HCT116 (cell line): Measurements from ENCODE around the gene MISFA. TPM values are rescaled to one million over a fixed set of nuclear protein-coding genes. Genes with fewer than 3 reads are reported as not detected.

Experiments used
- ATAC-seq: fragments of 200-7000 bp; cut with Tn5 transposase; 2 replicates; pipeline ENCODE4 v1.9.1; 2020; ENCODE audit warnings: mild to moderate bottlenecking, moderate library complexity
- BruUV-seq: library from RNA; stranded (reverse); fragments of 400-500 nt; replicated peaks from 2 replicates; lab custom pipeline; 2021; lab: Mats Ljungman, UMichigan
- CTCF ChIA-PET: fragments of 300-600 bp; sonication (Branson Sonifier 250); formaldehyde crosslinking; loops from one replicate; lab custom pipeline; 2021; ENCODE audit warnings: antibody characterized with exemption; lab: Charles Lee
- POLR2A ChIA-PET: fragments of 300-600, 350-600 bp; sonication (Branson Sonifier 250); formaldehyde crosslinking; loops from one replicate; lab custom pipeline; 2021; ENCODE audit warnings: antibody characterized with exemption; lab: Charles Lee
- RAD21 ChIA-PET, 2 experiments: fragments of 300-600 bp; sonication (Branson Sonifier 250); formaldehyde crosslinking; loops; one replicate each; lab custom pipeline; 2023; ENCODE audit warnings: low total read pairs in 2 of 2; ENCODE audit not compliant: uncharacterized antibody in 2 of 2, unreplicated experiment in 2 of 2, low non-redundant PET in 1 of 2; lab: Charles Lee
- DNase-seq: peaks from one replicate; pipeline ENCODE4 v3.0.0-alpha.2; 2010; ENCODE audit warnings: low read depth, low spot score
- H2AFZ ChIP-seq: fragments of 200-600 bp; shearing (Covaris generic), sonication (generic); 2 replicates; pipeline ENCODE4 v1.6.1; 2017; ENCODE audit warnings: low read depth, mixed run types, mixed read lengths, antibody characterized with exemption, low read length; ENCODE audit not compliant: poor library complexity, severe bottlenecking
- H3K27ac ChIP-seq: 2 replicates; pipeline ENCODE4 v1.5.1; 2012; ENCODE audit warnings: low read depth, low read length
- H3K27me3 ChIP-seq: fragments of 200-600 bp; sonication (generic); 2 replicates; pipeline ENCODE4 v1.6.1; 2016; ENCODE audit warnings: mixed run types, low read length, mixed read lengths; ENCODE audit not compliant: insufficient read depth
- H3K36me3 ChIP-seq, 2 experiments: fragments of 200-500 bp in 1 of 2; fragments of 200-600 bp in 1 of 2; sonication (Bioruptor generic) in 1 of 2; sonication (generic) in 1 of 2; 2 replicates each; pipeline versions ENCODE4 v1.5.1 to v1.6.1; 2014 to 2016; ENCODE audit warnings: low read length in 2 of 2, inconsistent platforms in 1 of 2, mixed read lengths in 1 of 2, mixed run types in 1 of 2; ENCODE audit not compliant: insufficient read depth in 2 of 2, control insufficient read depth in 1 of 2
- H3K4me1 ChIP-seq, 2 experiments: fragments of 200-600 bp in 1 of 2; sonication (generic) in 1 of 2; 2 replicates each; pipeline versions ENCODE4 v1.5.1 to v1.6.1; 2012 to 2017; ENCODE audit warnings: low read length in 2 of 2, inconsistent platforms in 1 of 2, mild to moderate bottlenecking in 1 of 2, mixed read lengths in 1 of 2, mixed run types in 1 of 2, moderate library complexity in 1 of 2; ENCODE audit not compliant: insufficient read depth in 2 of 2, control insufficient read depth in 1 of 2
- H3K4me2 ChIP-seq: fragments of 200-600 bp; sonication (generic); 2 replicates; pipeline ENCODE4 v1.6.1; 2017; ENCODE audit warnings: mixed run types, low read length, mixed read lengths
- H3K4me3 ChIP-seq, 2 experiments: fragments of 200-600 bp in 1 of 2; sonication (generic) in 1 of 2; replicated peaks in 1 of 2; 2 replicates each; pipeline ENCODE4 v1.5.1; 2011 to 2016; ENCODE audit warnings: low read length in 2 of 2, control low read depth in 1 of 2, low read depth in 1 of 2, mild to moderate bottlenecking in 1 of 2, mixed read lengths in 1 of 2, mixed run types in 1 of 2
- H3K79me2 ChIP-seq: fragments of 200-600 bp; sonication (generic); 2 replicates; pipeline ENCODE4 v1.6.1; 2017; ENCODE audit warnings: mild to moderate bottlenecking, mixed run types, low read length, moderate library complexity, mixed read lengths; ENCODE audit not compliant: insufficient read depth
- H3K9ac ChIP-seq: fragments of 200-600 bp; sonication (generic); 2 replicates; pipeline ENCODE4 v1.6.1; 2016; ENCODE audit warnings: low read length, mixed read lengths
- H3K9me2 ChIP-seq: fragments of 200-600 bp; sonication (generic), shearing (Covaris generic); 2 replicates; pipeline ENCODE4 v1.6.1; 2017; ENCODE audit warnings: mixed run types, mild to moderate bottlenecking, moderate library complexity; ENCODE audit not compliant: insufficient read depth
- H3K9me3 ChIP-seq, 2 experiments: fragments of 200-500 bp in 1 of 2; fragments of 200-600 bp in 1 of 2; sonication (Bioruptor generic) in 1 of 2; sonication (generic) in 1 of 2; 2 replicates each; pipeline ENCODE4 v1.6.1; 2014 to 2017; ENCODE audit warnings: low read length in 2 of 2, mixed read lengths in 2 of 2, inconsistent platforms in 1 of 2, low read depth in 1 of 2, mild to moderate bottlenecking in 1 of 2, mixed run types in 1 of 2, moderate library complexity in 1 of 2; ENCODE audit not compliant: control insufficient read depth in 1 of 2, insufficient read depth in 1 of 2
- H4K20me1 ChIP-seq: fragments of 200-600 bp; sonication (generic), shearing (Covaris generic); 2 replicates; pipeline ENCODE4 v1.6.1; 2017; ENCODE audit warnings: mixed run types, mild to moderate bottlenecking, moderate library complexity; ENCODE audit not compliant: insufficient read depth
- CBX3 ChIP-seq: IDR thresholded peaks from 2 replicates; pipeline ENCODE4 v1.6.1; 2012; ENCODE audit warnings: low read depth
- CEBPB ChIP-seq: IDR thresholded peaks from 2 replicates; pipeline ENCODE4 v1.6.1; 2012; ENCODE audit warnings: low read depth
- ELF1 ChIP-seq: IDR thresholded peaks from 2 replicates; pipeline ENCODE4 v1.6.1; 2012; ENCODE audit warnings: low read depth, borderline replicate concordance
- EZH2 ChIP-seq: fragments of 200-600 bp; sonication (generic); IDR thresholded peaks from 2 replicates; pipeline ENCODE4 v1.6.1; 2017; ENCODE audit warnings: antibody characterized with exemption, mixed run types
- EZH2phosphoT487 ChIP-seq: fragments of 200-600 bp; IDR thresholded peaks from 2 replicates; pipeline ENCODE4 v1.6.1; 2018; ENCODE audit warnings: antibody characterized with exemption, borderline replicate concordance
- FOSL1 ChIP-seq: IDR thresholded peaks from 2 replicates; pipeline ENCODE4 v1.6.1; 2012; ENCODE audit warnings: low read depth
- JUND ChIP-seq: IDR thresholded peaks from 2 replicates; pipeline ENCODE4 v1.6.1; 2012
- POLR2A ChIP-seq: IDR thresholded peaks from 2 replicates; pipeline ENCODE4 v1.7.0; 2011; ENCODE audit warnings: borderline replicate concordance; ENCODE audit not compliant: insufficient read depth, insufficient read length; ENCODE audit errors: extremely low read depth
- POLR2AphosphoS5 ChIP-seq: IDR thresholded peaks from 2 replicates; pipeline ENCODE4 v1.6.1; 2011; ENCODE audit warnings: mild to moderate bottlenecking, low read depth, low read length, moderate library complexity
- RAD21 ChIP-seq: IDR thresholded peaks from 2 replicates; pipeline ENCODE4 v1.6.1; 2012; ENCODE audit warnings: low read depth, mild to moderate bottlenecking
- SP1 ChIP-seq: IDR thresholded peaks from 2 replicates; pipeline ENCODE4 v1.6.1; 2012; ENCODE audit warnings: low read depth
- SRF ChIP-seq: IDR thresholded peaks from 2 replicates; pipeline ENCODE4 v1.6.1; 2012; ENCODE audit warnings: low read depth
- TCF7L2 ChIP-seq: IDR thresholded peaks from 2 replicates; pipeline ENCODE4 v1.7.0; 2011; ENCODE audit warnings: borderline replicate concordance, inconsistent platforms; ENCODE audit not compliant: insufficient read depth, insufficient read length; ENCODE audit errors: extremely low read depth
- YY1 ChIP-seq: IDR thresholded peaks from 2 replicates; pipeline ENCODE4 v1.6.1; 2011; ENCODE audit warnings: low read length, low read depth, moderate library complexity, mild to moderate bottlenecking; ENCODE audit not compliant: insufficient replicate concordance; ENCODE audit errors: extremely low read depth
- ZFX ChIP-seq: fragments of 450-650 bp; IDR thresholded peaks from 2 replicates; pipeline ENCODE4 v1.6.1; 2017
- ZNF274 ChIP-seq: fragments of 200-500 bp; sonication (Bioruptor generic); IDR thresholded peaks from 2 replicates; pipeline ENCODE4 v1.6.1; 2014; ENCODE audit warnings: mild to moderate bottlenecking, low read depth, low read length, inconsistent platforms
- intact Hi-C: fragments of 100-400 bp; cut with micrococcal nuclease; formaldehyde crosslinking; loops from 2 replicates; pipeline ENCODE4 v1.10.0; 2022
- total RNA-seq: library from RNA; stranded (reverse); gene quantifications from one replicate; pipeline ENCODE4 v1.2.1, GENCODE V29; 2021; ENCODE audit not compliant: unreplicated experiment
- TF ChIP-seq, protein P1 (sequence below), 3 experiments: fragments of 200-600 bp in 1 of 3; sonication (generic) in 1 of 3; IDR thresholded peaks in 2 of 3; conservative IDR thresholded peaks in 1 of 3; 2 replicates each; pipeline ENCODE4 v1.5.1; 2012 to 2017; ENCODE audit warnings: low read depth in 2 of 3, low read length in 2 of 3, antibody characterized with exemption in 1 of 3, borderline replicate concordance in 1 of 3, control low read depth in 1 of 3, mild to moderate bottlenecking in 1 of 3, mixed read lengths in 1 of 3, mixed run types in 1 of 3, moderate library complexity in 1 of 3; ENCODE audit not compliant: insufficient read depth in 1 of 3
- TF ChIP-seq, protein P2 (sequence below): IDR thresholded peaks from 2 replicates; pipeline ENCODE4 v1.6.1; 2012
- TF ChIP-seq, protein P3 (sequence below): IDR thresholded peaks from 2 replicates; pipeline ENCODE4 v1.6.1; 2012; ENCODE audit warnings: low read depth
- TF ChIP-seq, protein P4 (sequence below): IDR thresholded peaks from 2 replicates; pipeline ENCODE4 v1.6.1; 2012

Gene MISFA
- total RNA-seq, 1 experiment from 2014 or later = 3.2 TPM

DNA sequence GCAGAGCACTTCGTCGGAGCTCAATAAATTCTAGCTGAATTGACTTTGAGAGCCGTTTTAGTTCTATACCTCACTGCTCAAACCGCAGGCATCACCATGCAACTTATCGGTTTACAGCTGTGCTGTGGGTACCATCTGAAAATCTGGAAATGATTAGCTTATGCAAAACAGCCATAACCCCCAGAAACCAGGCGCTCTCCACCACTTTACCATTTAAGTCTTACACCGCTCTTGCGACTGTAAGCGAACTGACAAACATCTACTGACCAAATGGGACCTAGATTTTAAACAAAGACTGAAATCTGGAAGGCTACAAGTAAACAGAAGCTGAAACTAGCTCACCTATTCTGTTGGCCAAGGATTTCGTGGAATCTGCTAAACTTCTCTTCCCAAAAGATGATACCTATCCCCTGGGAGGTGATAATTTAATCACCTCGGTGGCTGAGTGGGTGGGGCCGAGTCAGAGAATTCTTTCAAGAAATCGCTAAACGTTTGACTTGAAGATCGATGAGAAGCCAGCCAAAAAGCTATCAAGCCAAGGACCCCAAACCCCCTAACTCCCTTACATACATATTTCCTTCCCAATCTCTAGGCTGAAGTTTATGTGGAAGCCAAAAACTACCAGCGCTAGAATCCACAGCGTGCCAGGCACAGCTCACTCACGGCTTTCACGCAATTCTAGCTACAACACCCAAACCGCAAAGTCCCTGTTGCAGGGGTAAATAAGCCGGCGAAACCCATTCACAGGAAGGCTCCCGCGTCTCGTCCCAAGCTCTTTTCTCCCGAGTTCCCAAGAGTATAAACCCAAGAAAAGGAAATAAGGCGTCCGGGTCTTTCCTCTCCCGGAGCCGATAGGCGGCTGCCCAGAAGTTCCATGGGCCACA lies 33.9 kb downstream of the MISFA start:
- H4K20me1 ChIP-seq = no peaks in the 10 kb centered on the region
- peak overlapping the region; percentile 89 for H3K9ac ChIP-seq
- H3K27me3 ChIP-seq = no peaks in the 10 kb centered on the region
- H3K79me2 ChIP-seq = peaks cover 54% of the 10 kb centered on the region
- ChIA-PET POLR2A (interaction anchor here (0.8 to 1.5 kb wide), 4 partner anchors 7 to 239 kb away, joined by 3 to 7 read pairs (median 4); partner anchors contain the start of genes LDHA and TSG101), RAD21 (no interaction called here), CTCF (interaction anchor here (1.4 kb wide), 1 partner anchor 94 kb away, joined by 3 read pairs; no protein-coding TSS in a partner anchor)
- intact Hi-C loops = loop anchor here (2.0 kb wide), 2 partner anchors 35 to 107 kb away; partner anchors contain the start of gene TSG101
- no peaks in the 10 kb centered on the region for H3K9me3 ChIP-seq
- TF ChIP-seq, protein P1, sequence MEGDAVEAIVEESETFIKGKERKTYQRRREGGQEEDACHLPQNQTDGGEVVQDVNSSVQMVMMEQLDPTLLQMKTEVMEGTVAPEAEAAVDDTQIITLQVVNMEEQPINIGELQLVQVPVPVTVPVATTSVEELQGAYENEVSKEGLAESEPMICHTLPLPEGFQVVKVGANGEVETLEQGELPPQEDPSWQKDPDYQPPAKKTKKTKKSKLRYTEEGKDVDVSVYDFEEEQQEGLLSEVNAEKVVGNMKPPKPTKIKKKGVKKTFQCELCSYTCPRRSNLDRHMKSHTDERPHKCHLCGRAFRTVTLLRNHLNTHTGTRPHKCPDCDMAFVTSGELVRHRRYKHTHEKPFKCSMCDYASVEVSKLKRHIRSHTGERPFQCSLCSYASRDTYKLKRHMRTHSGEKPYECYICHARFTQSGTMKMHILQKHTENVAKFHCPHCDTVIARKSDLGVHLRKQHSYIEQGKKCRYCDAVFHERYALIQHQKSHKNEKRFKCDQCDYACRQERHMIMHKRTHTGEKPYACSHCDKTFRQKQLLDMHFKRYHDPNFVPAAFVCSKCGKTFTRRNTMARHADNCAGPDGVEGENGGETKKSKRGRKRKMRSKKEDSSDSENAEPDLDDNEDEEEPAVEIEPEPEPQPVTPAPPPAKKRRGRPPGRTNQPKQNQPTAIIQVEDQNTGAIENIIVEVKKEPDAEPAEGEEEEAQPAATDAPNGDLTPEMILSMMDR (IDR thresholded peaks at IDR 0.05 in 2 of 3, conservative IDR thresholded peaks at IDR 0.05 in 1 of 3; ENCODE audit: borderline replicate concordance in 1 of 3, insufficient read depth in 1 of 3, low read depth in 2 of 3, low read length in 2 of 3) = no peak
- TF ChIP-seq ZFX (no peak), CBX3 (no peak), EZH2 (no peak), TCF7L2 (no peak), EZH2phosphoT487 (no peak), SP1 (no peak), POLR2AphosphoS5 (no peak), JUND (no peak), FOSL1 (no peak), ELF1 (no peak), RAD21 (no peak), POLR2A (no peak), CEBPB (no peak), ZNF274 (no peak), SRF (no peak), YY1 (no peak)
- TF ChIP-seq, protein P2, sequence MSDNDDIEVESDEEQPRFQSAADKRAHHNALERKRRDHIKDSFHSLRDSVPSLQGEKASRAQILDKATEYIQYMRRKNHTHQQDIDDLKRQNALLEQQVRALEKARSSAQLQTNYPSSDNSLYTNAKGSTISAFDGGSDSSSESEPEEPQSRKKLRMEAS = no peak
- TF ChIP-seq, protein P3, sequence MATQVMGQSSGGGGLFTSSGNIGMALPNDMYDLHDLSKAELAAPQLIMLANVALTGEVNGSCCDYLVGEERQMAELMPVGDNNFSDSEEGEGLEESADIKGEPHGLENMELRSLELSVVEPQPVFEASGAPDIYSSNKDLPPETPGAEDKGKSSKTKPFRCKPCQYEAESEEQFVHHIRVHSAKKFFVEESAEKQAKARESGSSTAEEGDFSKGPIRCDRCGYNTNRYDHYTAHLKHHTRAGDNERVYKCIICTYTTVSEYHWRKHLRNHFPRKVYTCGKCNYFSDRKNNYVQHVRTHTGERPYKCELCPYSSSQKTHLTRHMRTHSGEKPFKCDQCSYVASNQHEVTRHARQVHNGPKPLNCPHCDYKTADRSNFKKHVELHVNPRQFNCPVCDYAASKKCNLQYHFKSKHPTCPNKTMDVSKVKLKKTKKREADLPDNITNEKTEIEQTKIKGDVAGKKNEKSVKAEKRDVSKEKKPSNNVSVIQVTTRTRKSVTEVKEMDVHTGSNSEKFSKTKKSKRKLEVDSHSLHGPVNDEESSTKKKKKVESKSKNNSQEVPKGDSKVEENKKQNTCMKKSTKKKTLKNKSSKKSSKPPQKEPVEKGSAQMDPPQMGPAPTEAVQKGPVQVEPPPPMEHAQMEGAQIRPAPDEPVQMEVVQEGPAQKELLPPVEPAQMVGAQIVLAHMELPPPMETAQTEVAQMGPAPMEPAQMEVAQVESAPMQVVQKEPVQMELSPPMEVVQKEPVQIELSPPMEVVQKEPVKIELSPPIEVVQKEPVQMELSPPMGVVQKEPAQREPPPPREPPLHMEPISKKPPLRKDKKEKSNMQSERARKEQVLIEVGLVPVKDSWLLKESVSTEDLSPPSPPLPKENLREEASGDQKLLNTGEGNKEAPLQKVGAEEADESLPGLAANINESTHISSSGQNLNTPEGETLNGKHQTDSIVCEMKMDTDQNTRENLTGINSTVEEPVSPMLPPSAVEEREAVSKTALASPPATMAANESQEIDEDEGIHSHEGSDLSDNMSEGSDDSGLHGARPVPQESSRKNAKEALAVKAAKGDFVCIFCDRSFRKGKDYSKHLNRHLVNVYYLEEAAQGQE = no peak
- TF ChIP-seq, protein P4, sequence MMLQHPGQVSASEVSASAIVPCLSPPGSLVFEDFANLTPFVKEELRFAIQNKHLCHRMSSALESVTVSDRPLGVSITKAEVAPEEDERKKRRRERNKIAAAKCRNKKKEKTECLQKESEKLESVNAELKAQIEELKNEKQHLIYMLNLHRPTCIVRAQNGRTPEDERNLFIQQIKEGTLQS = no peak
- peak overlapping the region; percentile 51 for H3K27ac ChIP-seq
- TSS peak; percentile 69 for BruUV-seq
- H3K36me3 ChIP-seq = no peaks in the 10 kb centered on the region
- peaks cover 6 to 16% of the 10 kb centered on the region in 2 experiments for H3K4me1 ChIP-seq
- H3K9me2 ChIP-seq = no peaks in the 10 kb centered on the region
- H2AFZ ChIP-seq = no peak overlapping the region
- H3K4me2 ChIP-seq = peak overlapping the region; percentile 86
- peak overlapping the region; percentile 92 to 97 for H3K4me3 ChIP-seq
- DNase-seq (no peak), ATAC-seq (no peak)
